AG09309 (cell line): ENCODE data around the gene ADAP1.

Experiments
- DNase-seq: peaks from one replicate; pipeline ENCODE4 v3.0.0-alpha.2; 2010; ENCODE audit warnings: low read depth
- H3K4me3 ChIP-seq: 2 replicates; pipeline ENCODE4 v1.5.1; 2011; ENCODE audit warnings: mild to moderate bottlenecking, low read depth, low read length, moderate library complexity; ENCODE audit not compliant: control insufficient read depth
- TF ChIP-seq, protein P1 (sequence below): IDR thresholded peaks from 2 replicates; pipeline ENCODE4 v1.5.1; 2011; ENCODE audit warnings: mild to moderate bottlenecking, low read depth, low read length, inconsistent platforms; ENCODE audit not compliant: insufficient read depth, control insufficient read depth; ENCODE audit errors: missing control alignments

ADAP1 gene

DNA sequence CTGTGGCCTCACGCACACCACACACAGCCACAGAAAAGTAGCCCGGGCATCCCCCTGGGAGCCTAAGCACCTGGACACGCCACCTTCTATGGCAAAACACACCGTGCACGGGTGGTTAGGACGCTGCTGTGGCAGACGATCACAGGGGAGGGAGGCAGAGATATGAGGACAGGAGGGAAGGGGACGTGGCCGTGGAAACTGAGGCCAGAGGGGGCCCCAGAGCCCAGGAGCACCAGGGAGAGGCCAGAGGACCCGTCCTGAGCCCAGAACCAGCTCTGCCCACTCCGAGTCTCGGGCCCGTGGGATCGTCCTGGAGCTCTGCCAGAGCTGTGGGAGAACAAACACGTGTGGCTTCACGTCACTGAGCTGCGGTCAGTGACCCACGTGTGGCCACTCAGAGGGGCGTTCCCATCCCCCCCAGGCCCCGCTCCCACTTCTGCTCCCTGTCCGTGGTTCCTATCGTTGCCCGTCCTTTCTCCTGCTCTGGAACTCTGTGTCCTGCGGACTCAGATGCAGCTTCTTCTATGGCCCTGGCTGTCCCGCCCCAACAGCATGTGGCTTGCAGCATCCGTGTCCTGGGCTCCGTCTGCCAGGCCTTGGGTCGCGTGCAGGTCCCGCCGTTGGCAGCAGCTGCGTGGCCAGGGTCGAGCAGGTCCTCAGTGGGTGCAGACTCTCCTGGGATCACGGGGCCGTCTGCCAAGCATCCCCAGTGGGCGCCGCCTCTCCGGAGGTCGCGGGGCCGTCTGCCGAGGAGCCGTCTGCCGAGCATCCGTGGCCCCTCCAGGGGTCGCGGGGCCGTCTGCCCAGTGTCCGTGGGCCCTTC, 47.1 kb downstream of the ADAP1 start:
- DNase-seq, result no peak
- H3K4me3 ChIP-seq, result no peak overlapping the region
- TF ChIP-seq, protein P1, sequence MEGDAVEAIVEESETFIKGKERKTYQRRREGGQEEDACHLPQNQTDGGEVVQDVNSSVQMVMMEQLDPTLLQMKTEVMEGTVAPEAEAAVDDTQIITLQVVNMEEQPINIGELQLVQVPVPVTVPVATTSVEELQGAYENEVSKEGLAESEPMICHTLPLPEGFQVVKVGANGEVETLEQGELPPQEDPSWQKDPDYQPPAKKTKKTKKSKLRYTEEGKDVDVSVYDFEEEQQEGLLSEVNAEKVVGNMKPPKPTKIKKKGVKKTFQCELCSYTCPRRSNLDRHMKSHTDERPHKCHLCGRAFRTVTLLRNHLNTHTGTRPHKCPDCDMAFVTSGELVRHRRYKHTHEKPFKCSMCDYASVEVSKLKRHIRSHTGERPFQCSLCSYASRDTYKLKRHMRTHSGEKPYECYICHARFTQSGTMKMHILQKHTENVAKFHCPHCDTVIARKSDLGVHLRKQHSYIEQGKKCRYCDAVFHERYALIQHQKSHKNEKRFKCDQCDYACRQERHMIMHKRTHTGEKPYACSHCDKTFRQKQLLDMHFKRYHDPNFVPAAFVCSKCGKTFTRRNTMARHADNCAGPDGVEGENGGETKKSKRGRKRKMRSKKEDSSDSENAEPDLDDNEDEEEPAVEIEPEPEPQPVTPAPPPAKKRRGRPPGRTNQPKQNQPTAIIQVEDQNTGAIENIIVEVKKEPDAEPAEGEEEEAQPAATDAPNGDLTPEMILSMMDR, result no peak

DNA sequence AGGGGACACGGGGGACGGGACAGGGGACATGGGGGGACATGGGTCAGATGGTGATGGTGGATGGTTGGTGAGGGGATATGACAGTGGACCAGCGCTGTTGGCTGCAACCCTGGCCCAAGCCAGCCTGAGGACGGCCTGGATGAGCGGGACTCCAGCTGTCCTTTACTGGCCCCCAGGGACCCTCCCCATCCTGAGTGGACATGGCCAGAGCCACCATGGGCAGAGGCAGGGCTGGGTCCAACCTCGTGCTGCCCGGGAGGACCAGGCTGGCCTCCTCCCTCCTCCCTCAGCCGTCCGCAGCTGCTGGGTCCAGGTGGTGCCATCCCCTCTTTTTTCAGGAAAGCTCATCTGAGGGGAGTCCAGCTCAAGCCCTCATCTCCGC, 47.7 kb downstream of the ADAP1 start:
- TF ChIP-seq, protein P1, result no peak
- no peak overlapping the region for H3K4me3 ChIP-seq
- DNase-seq, result no peak

DNA sequence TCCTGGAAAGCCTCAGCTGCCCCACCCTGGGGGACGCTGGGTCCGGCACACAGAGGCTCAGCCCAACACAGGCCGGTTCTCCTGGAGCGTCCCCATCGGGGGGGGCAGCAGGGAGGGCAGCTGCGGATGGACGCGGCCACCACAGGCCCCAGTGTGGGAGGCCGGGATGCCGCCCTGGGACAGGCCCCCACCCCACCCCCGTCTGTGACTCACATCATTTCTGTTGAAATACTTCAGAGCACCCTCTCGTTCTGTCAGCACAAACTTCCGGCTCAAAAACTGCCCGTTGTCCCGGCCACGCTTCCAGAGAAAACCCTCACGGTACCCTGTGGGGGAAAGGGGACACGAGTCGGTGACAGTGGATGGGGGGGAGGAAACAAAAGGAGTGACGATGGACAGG, 49.6 kb downstream of the ADAP1 start:
- DNase-seq, result no peak
- no peak overlapping the region for H3K4me3 ChIP-seq
- TF ChIP-seq, protein P1, result no peak

DNA sequence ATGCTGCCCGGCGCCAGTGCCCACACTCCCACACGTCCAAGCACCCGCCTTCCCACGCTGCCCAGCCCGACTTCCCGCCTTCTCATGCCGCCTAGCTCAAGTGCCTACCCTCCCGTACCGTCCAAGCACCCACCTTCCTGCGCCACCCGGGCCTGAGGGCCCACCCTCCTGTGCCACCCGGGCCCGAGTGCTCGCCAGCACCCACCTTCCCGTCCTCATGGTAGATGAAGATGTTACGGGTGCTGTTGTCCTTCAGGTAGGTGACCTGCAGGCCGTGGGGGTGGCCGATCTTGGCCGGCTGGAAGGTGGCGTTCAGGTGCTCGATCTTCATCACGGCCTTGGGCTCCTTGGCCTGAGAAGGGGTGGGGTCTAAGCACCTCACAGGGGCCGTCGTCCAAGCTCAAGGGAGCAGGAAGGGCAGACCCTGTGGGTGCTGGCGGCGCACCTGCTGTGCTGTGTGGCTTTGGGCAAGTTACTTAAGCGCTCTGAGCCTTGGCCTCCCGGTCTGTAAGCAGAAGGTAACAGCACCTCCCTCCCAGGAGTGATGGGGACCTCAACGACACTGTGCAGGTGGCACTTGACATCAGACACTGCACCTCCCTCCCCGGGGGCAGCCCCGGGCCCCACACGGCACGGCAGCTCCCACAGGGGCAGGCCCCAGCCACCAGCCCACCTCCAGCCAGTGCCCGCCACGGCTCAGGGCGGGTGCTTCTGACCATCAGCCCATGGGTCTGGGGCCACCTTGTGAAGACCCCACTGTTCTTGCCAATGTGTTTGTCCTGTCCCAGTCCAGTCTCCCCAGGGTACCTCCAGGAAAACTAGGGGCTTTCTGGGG, 50.3 kb downstream of the ADAP1 start:
- H3K4me3 ChIP-seq, result no peak overlapping the region
- TF ChIP-seq, protein P1, result no peak
- no peak for DNase-seq

DNA sequence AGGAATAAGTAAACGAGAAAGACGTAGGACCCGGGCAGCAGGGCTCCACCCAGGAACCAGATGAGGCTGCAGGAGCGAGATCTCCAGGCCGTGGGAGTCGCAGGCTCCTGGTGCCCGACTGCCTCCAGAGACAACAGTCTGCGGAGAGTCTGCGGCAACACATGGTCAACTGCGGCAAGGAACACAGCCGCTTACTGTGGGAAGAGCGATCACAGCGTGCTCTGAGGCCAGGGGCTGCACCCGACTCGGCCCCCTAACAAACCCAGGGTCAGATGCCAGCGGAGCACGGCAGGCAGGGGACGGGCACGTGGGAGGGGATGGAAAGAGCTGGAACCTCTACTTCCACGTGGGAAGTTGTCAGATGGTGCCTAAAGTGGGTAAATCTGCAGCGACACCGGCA, 51.5 kb downstream of the ADAP1 start:
- no peak for DNase-seq
- TF ChIP-seq, protein P1, result no peak
- no peak overlapping the region for H3K4me3 ChIP-seq

DNA sequence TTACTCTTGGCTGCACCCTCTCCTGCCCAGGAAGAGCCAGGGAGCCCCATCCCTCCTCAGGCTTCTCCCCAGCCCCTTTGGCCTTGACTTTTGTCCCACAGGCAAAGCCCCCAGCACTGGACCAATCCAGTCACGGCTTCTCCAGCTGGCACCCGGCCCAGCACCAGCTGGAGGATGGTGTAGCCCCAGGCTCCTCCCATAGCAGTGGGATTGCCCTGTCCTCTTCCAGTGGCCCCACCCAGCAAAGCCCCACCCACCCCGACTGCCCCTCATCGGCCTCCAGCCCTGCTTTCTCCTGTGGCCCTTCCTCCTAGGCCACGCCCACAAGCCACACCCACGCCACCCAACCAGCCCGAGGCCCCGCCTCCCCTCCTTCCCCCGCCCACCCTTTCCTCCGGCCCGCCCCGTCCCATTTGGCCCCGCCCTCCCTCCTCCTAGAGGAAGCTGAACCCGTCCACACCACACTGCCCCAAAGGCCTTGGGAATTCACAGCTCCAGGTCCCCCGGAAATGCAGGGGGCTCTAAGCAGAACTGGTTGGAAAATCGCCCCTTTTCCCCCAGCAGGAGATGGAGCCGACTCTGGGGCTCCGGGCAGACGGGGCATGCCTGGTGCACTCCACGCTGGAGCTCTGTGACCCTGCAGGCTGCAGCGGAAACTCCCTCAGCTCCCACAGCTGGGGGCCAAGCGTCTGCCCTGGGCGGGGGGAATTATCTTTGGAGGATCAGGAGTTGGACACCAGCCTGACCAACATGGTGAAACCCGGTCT, 52.9 kb downstream of the ADAP1 start:
- TF ChIP-seq, protein P1, result no peak
- DNase-seq, result no peak
- no peak overlapping the region for H3K4me3 ChIP-seq
